HG02678 (cell line): ENCODE results near the gene PLIN5.
"Not testable (repeated sequence)": the region's sequence is repeated elsewhere in the genome, so short reads cannot be mapped to it uniquely, and the experiment has no call there.

ENCODE experiments used
- ATAC-seq: cut with Tn5 transposase; IDR thresholded peaks from one replicate; pipeline ENCODE4 v1.9.1; 2021; ENCODE audit warnings: mild to moderate bottlenecking, moderate library complexity; ENCODE audit not compliant: unreplicated experiment

Gene PLIN5

GRCh38 chr19:4570402-4570801, 35.4 kb upstream of the PLIN5 start:
- no peak for ATAC-seq

GRCh38 chr19:4568886-4569285, 33.9 kb upstream of the PLIN5 start:
- no peak for ATAC-seq

GRCh38 chr19:4567584-4568071, 32.6 kb upstream of the PLIN5 start:
- no peak for ATAC-seq

GRCh38 chr19:4566402-4567051, 31.5 kb upstream of the PLIN5 start:
- ATAC-seq, result no peak

GRCh38 chr19:4563562-4563961, 28.5 kb upstream of the PLIN5 start:
- ATAC-seq, result not testable (repeated sequence)

GRCh38 chr19:4562085-4562484, 27.1 kb upstream of the PLIN5 start:
- ATAC-seq, result not testable (repeated sequence)

- ATAC-seq, result no peak
Observed at GRCh38 chr19:4559569-4559968, 24.5 kb upstream of the PLIN5 start, which contains the start of gene SEMA6B. TSS of gene SEMA6B (minus strand) at chr19:4559684. CDS start at chr19:4558457, 1,227 bp downstream.

GRCh38 chr19:4557971-4558941, 23.2 kb upstream of the PLIN5 start:
- ATAC-seq, result no peak

GRCh38 chr19:4557144-4557970, 22.3 kb upstream of the PLIN5 start:
- ATAC-seq, result no peak

GRCh38 chr19:4556597-4557127, 21.6 kb upstream of the PLIN5 start:
- no peak for ATAC-seq

GRCh38 chr19:4555657-4556561, 20.9 kb upstream of the PLIN5 start:
- ATAC-seq, result no peak

- ATAC-seq, result no peak
Observed at GRCh38 chr19:4554717-4555116, 19.7 kb upstream of the PLIN5 start.

- ATAC-seq, result no peak
Observed at GRCh38 chr19:4553775-4554174, 18.8 kb upstream of the PLIN5 start.

GRCh38 chr19:4553092-4553695, 18.2 kb upstream of the PLIN5 start:
- ATAC-seq, result no peak

GRCh38 chr19:4552525-4552819, 17.4 kb upstream of the PLIN5 start:
- ATAC-seq, result no peak

- ATAC-seq, result no peak
Observed at GRCh38 chr19:4550479-4551050, 15.5 kb upstream of the PLIN5 start.

- ATAC-seq, result no peak
Observed at GRCh38 chr19:4550018-4550417, 15.0 kb upstream of the PLIN5 start.

- ATAC-seq, result no peak
Observed at GRCh38 chr19:4548238-4548584, 13.2 kb upstream of the PLIN5 start.
